ENCODE data around the gene SDK1.

The SDK1 gene

GRCh38 chr7:4131063-4131462 is 830.0 kb downstream of the SDK1 start:
- TF ChIP-seq CTCF (IDR thresholded peaks at IDR 0.05; ENCODE audit: borderline replicate concordance, extremely low read depth, low read length, poor library complexity, severe bottlenecking) = no peak
- no peak for TF ChIP-seq EZH2 (IDR thresholded peaks at IDR 0.05; ENCODE audit: borderline replicate concordance, low read depth, low read length, severe bottlenecking)

DNA sequence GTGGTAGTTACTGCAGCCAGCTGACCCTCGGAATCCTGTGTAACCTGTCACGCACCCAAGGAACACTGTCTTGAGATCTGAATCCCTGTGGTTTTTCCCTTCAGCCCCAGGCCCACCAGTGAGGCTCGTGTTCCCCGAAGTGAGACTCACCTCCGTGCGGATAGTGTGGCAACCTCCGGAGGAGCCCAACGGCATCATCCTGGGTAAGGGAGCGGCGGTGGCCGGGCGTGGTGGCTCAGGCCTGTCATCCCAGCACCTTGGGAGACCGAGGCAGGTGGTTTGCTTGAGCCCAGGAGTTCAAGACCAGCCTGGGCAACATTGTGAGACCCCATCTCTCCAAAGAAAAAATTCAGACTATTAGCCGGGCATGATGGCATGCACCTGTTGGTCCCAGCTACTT is 831.2 kb downstream of the SDK1 start:
- Histone ChIP-seq H4K20me1 (ENCODE audit: insufficient read depth, low read length) (peaks cover 5% of the 10 kb centered on the region; the same call in 1 of the 2 replicates), H3K4me3 (ENCODE audit: low read depth in 1 of 2, low read length in 2 of 2) (no peak overlapping the region), H3K4me2 (ENCODE audit: insufficient read depth, low read length) (no peak overlapping the region), H3K9ac (ENCODE audit: low read depth, low read length) (no peak overlapping the region), H3K27me3 (ENCODE audit: insufficient read depth, low read length, poor library complexity) (peaks cover 6% of the 10 kb centered on the region), H3K36me3 (ENCODE audit: insufficient read depth, low read length) (no peaks in the 10 kb centered on the region), H2AFZ (ENCODE audit: low read depth, low read length) (no peak overlapping the region), H3K27ac (ENCODE audit: low read length) (no peak overlapping the region), H3K4me1 (ENCODE audit: insufficient read depth, low read length) (no peaks in the 10 kb centered on the region), H3K79me2 (ENCODE audit: insufficient read depth, low read length) (no peaks in the 10 kb centered on the region), H3K9me3 (ENCODE audit: insufficient read depth, low read length, severe bottlenecking) (no peaks in the 10 kb centered on the region)
- DNase-seq = no peak
- TF ChIP-seq EZH2 (IDR thresholded peaks at IDR 0.05; ENCODE audit: borderline replicate concordance, low read depth, low read length, severe bottlenecking) (no peak), CTCF (IDR thresholded peaks at IDR 0.05; ENCODE audit: borderline replicate concordance, extremely low read depth, low read length, poor library complexity, severe bottlenecking) (no peak)
- no peak for ATAC-seq (ENCODE audit: insufficient read depth, low read depth)

More at GRCh38 chr7:4131063-4131462, 830.0 kb downstream of the SDK1 start:
- Histone ChIP-seq H3K36me3 (ENCODE audit: insufficient read depth, low read length) (no peaks in the 10 kb centered on the region), H3K79me2 (ENCODE audit: insufficient read depth, low read length) (no peaks in the 10 kb centered on the region), H2AFZ (ENCODE audit: low read depth, low read length) (no peak overlapping the region), H3K9me3 (ENCODE audit: insufficient read depth, low read length, severe bottlenecking) (no peaks in the 10 kb centered on the region), H3K27ac (ENCODE audit: low read length) (no peak overlapping the region), H3K27me3 (ENCODE audit: insufficient read depth, low read length, poor library complexity) (peaks cover 6% of the 10 kb centered on the region), H3K4me3 (ENCODE audit: low read depth in 1 of 2, low read length in 2 of 2) (no peak overlapping the region), H3K4me1 (ENCODE audit: insufficient read depth, low read length) (no peaks in the 10 kb centered on the region), H3K4me2 (ENCODE audit: insufficient read depth, low read length) (no peak overlapping the region), H4K20me1 (ENCODE audit: insufficient read depth, low read length) (peaks cover 5% of the 10 kb centered on the region; the same call in 1 of the 2 replicates), H3K9ac (ENCODE audit: low read depth, low read length) (no peak overlapping the region)
- DNase-seq = no peak
- ATAC-seq (ENCODE audit: insufficient read depth, low read depth) = no peak

DNA sequence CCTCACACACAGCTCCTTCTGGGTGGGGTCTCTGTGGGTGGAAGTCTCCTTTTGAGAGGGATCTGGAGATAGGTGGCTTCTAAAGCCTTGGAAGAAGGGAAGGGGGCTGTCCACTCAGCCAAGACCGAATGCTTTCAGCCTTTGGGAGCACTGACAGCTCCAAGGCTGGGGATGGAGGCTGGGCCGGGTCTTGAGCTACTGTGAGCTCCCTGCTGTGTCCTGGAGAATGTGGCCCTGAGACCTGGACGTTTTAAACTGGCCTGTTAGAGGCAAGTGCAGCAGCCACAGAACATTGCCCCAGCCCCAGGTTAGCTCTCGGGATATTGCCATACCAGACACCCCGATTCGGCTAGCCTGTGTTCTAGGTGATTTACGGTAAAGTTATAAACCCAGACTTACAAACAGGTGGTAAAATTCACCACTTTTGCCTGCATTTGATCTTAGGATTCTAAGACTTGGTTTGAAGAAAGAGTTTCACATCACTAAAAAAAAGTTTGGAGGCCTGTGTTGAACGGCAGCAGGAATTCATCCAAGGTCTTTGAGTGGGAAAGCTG is 832.5 kb downstream of the SDK1 start:
- H3K4me1 ChIP-seq (ENCODE audit: insufficient read depth, low read length) = no peaks in the 10 kb centered on the region
- H3K9ac ChIP-seq (ENCODE audit: low read depth, low read length) = no peak overlapping the region
- H3K36me3 ChIP-seq (ENCODE audit: insufficient read depth, low read length) = no peaks in the 10 kb centered on the region
- H2AFZ ChIP-seq (ENCODE audit: low read depth, low read length) = no peak overlapping the region
- H3K9me3 ChIP-seq (ENCODE audit: insufficient read depth, low read length, severe bottlenecking) = no peaks in the 10 kb centered on the region
- no peak overlapping the region for H3K4me3 ChIP-seq (ENCODE audit: low read depth in 1 of 2, low read length in 2 of 2)
- H3K79me2 ChIP-seq (ENCODE audit: insufficient read depth, low read length) = no peaks in the 10 kb centered on the region
- no peak overlapping the region for H3K4me2 ChIP-seq (ENCODE audit: insufficient read depth, low read length)
- no peak overlapping the region for H3K27ac ChIP-seq (ENCODE audit: low read length)
- ATAC-seq (ENCODE audit: insufficient read depth, low read depth) = no peak
- peaks cover 5% of the 10 kb centered on the region; the same call in 1 of the 2 replicates for H4K20me1 ChIP-seq (ENCODE audit: insufficient read depth, low read length)
- no peak for TF ChIP-seq CTCF (IDR thresholded peaks at IDR 0.05; ENCODE audit: borderline replicate concordance, extremely low read depth, low read length, poor library complexity, severe bottlenecking)
- no peak for TF ChIP-seq EZH2 (IDR thresholded peaks at IDR 0.05; ENCODE audit: borderline replicate concordance, low read depth, low read length, severe bottlenecking)
- peaks cover 6% of the 10 kb centered on the region for H3K27me3 ChIP-seq (ENCODE audit: insufficient read depth, low read length, poor library complexity)
- no peak for DNase-seq
